NT2/D1 (cell line): ENCODE data around the gene MTRFR.

Source experiments
- YY1 ChIP-seq: IDR thresholded peaks from 2 replicates; pipeline ENCODE4 v1.6.1; 2011; ENCODE audit not compliant: insufficient read length, insufficient read depth
- ZNF274 ChIP-seq: IDR thresholded peaks from 2 replicates; pipeline ENCODE4 v1.6.1; 2011; ENCODE audit warnings: mild to moderate bottlenecking, low read depth, low read length

DNA sequence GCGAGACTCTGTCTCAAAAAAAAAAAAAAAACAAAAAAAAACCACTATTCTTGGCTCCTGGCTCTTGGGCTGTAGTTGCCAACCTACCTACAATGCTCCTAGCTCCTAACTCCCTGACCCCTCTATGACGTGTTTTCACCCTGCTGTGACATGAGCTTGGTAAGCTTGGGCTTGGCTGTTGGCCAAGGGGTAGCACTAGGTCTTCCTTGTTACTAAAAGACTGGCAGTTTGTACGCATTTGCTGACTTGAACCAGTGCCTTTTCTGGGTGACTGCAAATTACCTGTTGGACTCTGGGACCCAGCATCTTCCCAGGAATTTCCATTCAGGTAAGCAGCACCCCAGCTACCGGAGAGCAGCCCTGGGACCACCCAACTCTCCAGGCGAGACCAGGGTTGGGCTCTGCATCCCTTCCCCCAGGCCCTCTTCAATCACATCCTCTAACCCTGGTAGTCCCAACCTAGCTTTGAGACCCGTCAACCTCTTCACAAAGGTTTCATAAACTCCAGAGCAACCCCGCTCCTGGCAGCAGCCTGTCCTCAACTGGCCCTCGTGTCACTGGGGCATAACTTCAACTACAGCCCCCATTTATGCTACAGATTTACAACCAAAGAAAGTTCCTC lies 30.1 kb downstream of the MTRFR start:
- no peak for TF ChIP-seq YY1
- TF ChIP-seq ZNF274, result no peak
